Smooth muscle cell (in vitro differentiated cells): ENCODE measurements around the gene FILIP1L. TPM values are rescaled to one million over a fixed set of nuclear protein-coding genes. Genes with fewer than 3 reads are reported as not detected.
A peak's percentile ranks its signal among the peaks of the same experiment; 100 is the strongest.

Source experiments
- DNase-seq: peaks from one replicate; lab custom pipeline; 2025; ENCODE audit not compliant: unreplicated experiment; lab: John Stamatoyannopoulos, UW
- H2AFZ ChIP-seq: fragments of 200-600 bp; sonication (generic); 2 replicates; pipeline ENCODE4 v1.6.0; 2016; ENCODE audit warnings: antibody characterized with exemption, low read depth, mild to moderate bottlenecking
- H3F3A ChIP-seq: fragments of 200-600 bp; sonication (generic); 2 replicates; pipeline ENCODE4 v1.6.0; 2017; ENCODE audit warnings: antibody characterized with exemption, low read depth
- H3K27ac ChIP-seq: fragments of 200-600 bp; sonication (generic); 2 replicates; pipeline ENCODE4 v1.5.1; 2016; ENCODE audit warnings: low read depth, mild to moderate bottlenecking
- H3K27me3 ChIP-seq: fragments of 200-600 bp; sonication (generic); 2 replicates; pipeline ENCODE4 v1.6.1; 2016; ENCODE audit warnings: low read depth, mild to moderate bottlenecking
- H3K36me3 ChIP-seq: fragments of 200-600 bp; sonication (generic); 2 replicates; pipeline ENCODE4 v1.5.1; 2016; ENCODE audit warnings: low read depth
- H3K4me1 ChIP-seq: fragments of 200-600 bp; sonication (generic); 2 replicates; pipeline ENCODE4 v1.5.1; 2016; ENCODE audit warnings: low read depth
- H3K4me2 ChIP-seq: fragments of 200-600 bp; sonication (generic); 2 replicates; pipeline ENCODE4 v1.6.0; 2016; ENCODE audit warnings: mild to moderate bottlenecking
- H3K4me3 ChIP-seq: fragments of 200-600 bp; sonication (generic); 2 replicates; pipeline ENCODE4 v1.5.1; 2016; ENCODE audit warnings: mild to moderate bottlenecking
- H3K79me2 ChIP-seq: fragments of 200-600 bp; sonication (generic); 2 replicates; pipeline ENCODE4 v1.6.0; 2016; ENCODE audit warnings: low read depth, mild to moderate bottlenecking
- H3K9ac ChIP-seq: fragments of 200-600 bp; sonication (generic); 2 replicates; pipeline ENCODE4 v1.6.0; 2016; ENCODE audit warnings: low read depth
- H3K9me3 ChIP-seq: fragments of 200-600 bp; sonication (generic); replicated peaks from 2 replicates; pipeline ENCODE4 v1.5.1; 2016; ENCODE audit warnings: low read depth
- H4K20me1 ChIP-seq: fragments of 200-600 bp; sonication (generic); 2 replicates; pipeline ENCODE4 v1.6.0; 2016; ENCODE audit warnings: low read depth
- CTCF ChIP-seq: fragments of 200-600 bp; sonication (generic); IDR thresholded peaks from 2 replicates; pipeline ENCODE4 v1.5.1; 2017; ENCODE audit warnings: borderline replicate concordance, mild to moderate bottlenecking, antibody characterized with exemption; ENCODE audit not compliant: insufficient read depth, poor library complexity, severe bottlenecking
- WGBS: methylation state at CpG from one replicate; pipeline ENCODE4 v1.1.7; 2016; ENCODE audit warnings: low lambda C conversion rate; 5-methylcytosine and 5-hydroxymethylcytosine counted together
- polyA plus RNA-seq: library from polyadenylated mRNA; unstranded; fragments of >200 nt; fragmentation: Nextera tagmentation; extraction: Ambion mirVana; gene quantifications from 2 replicates; pipeline ENCODE4 v1.2.1, GENCODE V29; 2016
- total RNA-seq: library from RNA; depleted of rRNA; stranded (reverse); fragments of >200 nt; gene quantifications from 2 replicates; pipeline ENCODE4 v1.2.3, GENCODE V29; 2014

The FILIP1L gene
- total and polyA plus RNA-seq, 2 experiments from 2014 or later: 56.2 to 104 TPM

- Histone ChIP-seq H3K9ac (no peak overlapping the region), H3K79me2 (no peaks in the 10 kb centered on the region), H3K4me3 (no peak overlapping the region), H3K27me3 (no peaks in the 10 kb centered on the region), H3K4me1 (peaks cover 8% of the 10 kb centered on the region), H4K20me1 (no peaks in the 10 kb centered on the region), H3K4me2 (no peak overlapping the region), H3K27ac (no peak overlapping the region), H2AFZ (no peak overlapping the region), H3K9me3 (no peaks in the 10 kb centered on the region), H3K36me3 (no peaks in the 10 kb centered on the region), H3F3A (no peaks in the 10 kb centered on the region)
- DNase-seq: no peak
- WGBS: 67% methylated on average over 7 of the region's 7 CpGs
- no peak for TF ChIP-seq CTCF
These were observed 186.4 kb downstream of the FILIP1L start for GRCh38 chr3:99927671-99928457.

GRCh38 chr3:99925584-99926230 is 188.6 kb downstream of the FILIP1L start:
- Histone ChIP-seq H3K4me2 (no peak overlapping the region), H2AFZ (no peak overlapping the region), H3K9me3 (no peaks in the 10 kb centered on the region), H4K20me1 (no peaks in the 10 kb centered on the region), H3K4me1 (peaks cover 10% of the 10 kb centered on the region), H3K9ac (peak overlapping the region; percentile 11), H3F3A (no peaks in the 10 kb centered on the region), H3K27ac (peak overlapping the region; percentile 27), H3K27me3 (no peaks in the 10 kb centered on the region), H3K36me3 (no peaks in the 10 kb centered on the region), H3K79me2 (no peaks in the 10 kb centered on the region), H3K4me3 (no peak overlapping the region)
- WGBS: 69% methylated on average over 4 of the region's 4 CpGs
- TF ChIP-seq CTCF: no peak
- DNase-seq: no peak

DNA sequence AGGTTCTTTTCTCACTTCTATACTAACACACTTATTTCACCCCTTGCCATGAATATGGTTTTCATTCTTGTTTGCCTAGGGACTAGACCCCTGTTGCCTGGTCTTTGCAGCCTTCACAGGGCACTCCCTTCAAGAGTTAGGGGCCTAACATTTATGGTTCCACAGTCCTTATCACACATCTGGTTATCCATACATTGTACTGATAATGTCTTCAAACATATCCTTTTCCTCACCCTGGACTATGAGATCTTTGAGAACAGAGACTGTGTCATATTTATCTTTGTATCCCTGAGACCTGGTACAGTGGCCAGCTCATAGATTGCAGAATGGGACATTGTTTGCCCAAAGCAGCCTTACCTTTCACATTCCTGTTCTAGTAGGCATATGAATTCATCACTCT is 190.4 kb downstream of the FILIP1L start:
- Histone ChIP-seq H3K27ac (no peak overlapping the region), H3K4me2 (no peak overlapping the region), H4K20me1 (no peaks in the 10 kb centered on the region), H3K9ac (no peak overlapping the region), H3K9me3 (no peaks in the 10 kb centered on the region), H3K4me3 (no peak overlapping the region), H3F3A (no peaks in the 10 kb centered on the region), H3K4me1 (peaks cover 19% of the 10 kb centered on the region), H3K27me3 (no peaks in the 10 kb centered on the region), H3K79me2 (no peaks in the 10 kb centered on the region), H3K36me3 (no peaks in the 10 kb centered on the region), H2AFZ (no peak overlapping the region)
- no peak for DNase-seq
- no peak for TF ChIP-seq CTCF

DNA sequence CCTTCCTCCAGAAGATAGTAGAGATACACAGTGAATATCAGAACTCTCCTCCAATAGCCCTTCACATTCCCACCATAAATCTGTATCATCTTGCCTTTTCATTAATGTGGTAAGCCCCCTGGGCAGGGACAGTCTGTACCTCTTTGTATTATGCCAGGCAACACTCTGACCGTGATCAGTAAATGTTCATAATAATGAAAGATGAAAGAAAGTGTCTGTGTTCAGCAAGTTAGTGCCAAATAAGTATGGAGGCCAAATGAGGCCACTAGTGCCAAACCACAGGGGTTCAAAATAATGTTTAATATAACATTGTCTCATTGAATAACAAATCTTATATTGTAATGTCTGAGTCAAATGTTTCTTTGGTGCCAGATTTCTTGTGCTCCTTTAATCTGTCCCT is 192.3 kb downstream of the FILIP1L start:
- H3K27me3 ChIP-seq: no peaks in the 10 kb centered on the region
- no peaks in the 10 kb centered on the region for H3F3A ChIP-seq
- H3K9ac ChIP-seq: no peak overlapping the region
- no peaks in the 10 kb centered on the region for H3K9me3 ChIP-seq
- no peaks in the 10 kb centered on the region for H4K20me1 ChIP-seq
- H3K79me2 ChIP-seq: no peaks in the 10 kb centered on the region
- TF ChIP-seq CTCF: no peak
- DNase-seq: no peak
- no peak overlapping the region for H3K4me2 ChIP-seq
- 97% methylated on average over 1 of the region's 1 CpG for WGBS
- no peak overlapping the region for H2AFZ ChIP-seq
- H3K27ac ChIP-seq: no peak overlapping the region
- no peak overlapping the region for H3K4me3 ChIP-seq
- H3K36me3 ChIP-seq: no peaks in the 10 kb centered on the region
- H3K4me1 ChIP-seq: peaks cover 11% of the 10 kb centered on the region
